Colonic mucosa (tissue), 4 donors: ENCODE data around the gene BRD4. TPM values are rescaled to one million over a fixed set of nuclear protein-coding genes. Genes with fewer than 3 reads are reported as not detected.

Source experiments
- DNase-seq: peaks from one replicate; pipeline ENCODE4 v3.0.0-alpha.2; 2020
- H3K27ac ChIP-seq: fragments of 200-600 bp; one replicate; pipeline ENCODE4 v1.8.0; 2021
- H3K27me3 ChIP-seq: fragments of 200-600 bp; one replicate; pipeline ENCODE4 v1.8.0; 2021
- H3K36me3 ChIP-seq: fragments of 200-600 bp; one replicate; pipeline ENCODE4 v1.8.0; 2021
- H3K4me1 ChIP-seq: fragments of 200-600 bp; one replicate; pipeline ENCODE4 v1.8.0; 2021; ENCODE audit warnings: mild to moderate bottlenecking
- H3K4me3 ChIP-seq: fragments of 200-600 bp; one replicate; pipeline ENCODE4 v1.8.0; 2021
- H3K9ac ChIP-seq, 2 donors: one replicate each; pipeline ENCODE4 v1.7.0; 2013; ENCODE audit warnings: control low read depth in 2 of 2, low read depth in 2 of 2, low read length in 2 of 2
- H3K9me3 ChIP-seq: fragments of 200-600 bp; one replicate; pipeline ENCODE4 v1.8.0; 2021
- CTCF ChIP-seq: fragments of 200-600 bp; IDR thresholded peaks from one replicate; pipeline ENCODE4 v1.8.0; 2022; ENCODE audit warnings: antibody characterized with exemption, mild to moderate bottlenecking
- intact Hi-C: fragments of 100-400 bp; cut with DNase I; formaldehyde crosslinking; loops from one replicate; pipeline ENCODE4 v1.14.1; 2022
- total RNA-seq, 2 donors: library from RNA; stranded (reverse); fragmentation: NEBNext Ultra II Directional in 1 of 2; extraction: Animal tissue kit (Norgen Biotek cat#: 25700) in 1 of 2; gene quantifications; one replicate each; pipeline ENCODE4 v1.2.1, GENCODE V29; 2021
- donor health status: healthy.
- donor health status: DM: no; HTN: no; CAD: no.
- donor health status: DM: no; HTN: no; CAD: no.

BRD4 gene
- total RNA-seq, 2 donors from 2014 or later = 67.2 to 82.7 TPM

- H3K9ac ChIP-seq = no peak overlapping the region
- no peak for DNase-seq
- H3K27me3 ChIP-seq = no peaks in the 10 kb centered on the region
- no peaks in the 10 kb centered on the region for H3K4me1 ChIP-seq
- H3K4me3 ChIP-seq = no peak overlapping the region
- H3K9me3 ChIP-seq = no peaks in the 10 kb centered on the region
- TF ChIP-seq CTCF = no peak
- H3K36me3 ChIP-seq = peaks cover 39% of the 10 kb centered on the region
- no peak overlapping the region for H3K27ac ChIP-seq
- intact Hi-C loops = loop anchor here (10.0 kb wide), 1 partner anchor 108 kb away; no protein-coding TSS in a partner anchor
Measured at GRCh38 chr19:15372470-15372869, 40.1 kb upstream of the BRD4 start.

- intact Hi-C loops = loop anchor here (10.0 kb wide), 1 partner anchor 107 kb away; no protein-coding TSS in a partner anchor
- no peaks in the 10 kb centered on the region for H3K9me3 ChIP-seq
- no peak for DNase-seq
Measured at GRCh38 chr19:15371786-15372380, 39.5 kb upstream of the BRD4 start.

GRCh38 chr19:15371119-15371518 lies 38.8 kb upstream of the BRD4 start:
- Histone ChIP-seq H3K9me3 (no peaks in the 10 kb centered on the region), H3K4me1 (no peaks in the 10 kb centered on the region), H3K4me3 (no peak overlapping the region), H3K9ac (no peak overlapping the region), H3K27ac (no peak overlapping the region), H3K36me3 (peaks cover 39% of the 10 kb centered on the region), H3K27me3 (no peaks in the 10 kb centered on the region)
- no peak for TF ChIP-seq CTCF
- intact Hi-C loops = loop anchor here (10.0 kb wide), 1 partner anchor 106 kb away; no protein-coding TSS in a partner anchor
- DNase-seq = no peak

More at GRCh38 chr19:15371786-15372380, 39.5 kb upstream of the BRD4 start:
- no peak overlapping the region for H3K4me3 ChIP-seq
- no peak for TF ChIP-seq CTCF
- H3K9ac ChIP-seq = no peak overlapping the region
- no peak overlapping the region for H3K27ac ChIP-seq
- H3K4me1 ChIP-seq = no peaks in the 10 kb centered on the region
- H3K27me3 ChIP-seq = no peaks in the 10 kb centered on the region
- peaks cover 39% of the 10 kb centered on the region for H3K36me3 ChIP-seq

GRCh38 chr19:15369594-15369891 lies 37.2 kb upstream of the BRD4 start:
- Histone ChIP-seq H3K36me3 (peaks cover 39% of the 10 kb centered on the region), H3K27ac (no peak overlapping the region), H3K27me3 (no peaks in the 10 kb centered on the region), H3K9me3 (no peaks in the 10 kb centered on the region), H3K4me3 (no peak overlapping the region), H3K9ac (no peak overlapping the region), H3K4me1 (no peaks in the 10 kb centered on the region)
- no peak for TF ChIP-seq CTCF
- no peak for DNase-seq
- intact Hi-C loops = no loop called here

- no peak for DNase-seq
- no peaks in the 10 kb centered on the region for H3K27me3 ChIP-seq
- no peak for TF ChIP-seq CTCF
- peaks cover 39% of the 10 kb centered on the region for H3K36me3 ChIP-seq
- H3K9ac ChIP-seq = no peak overlapping the region
- H3K4me1 ChIP-seq = no peaks in the 10 kb centered on the region
- no peaks in the 10 kb centered on the region for H3K9me3 ChIP-seq
- H3K4me3 ChIP-seq = no peak overlapping the region
- no peak overlapping the region for H3K27ac ChIP-seq
- intact Hi-C loops = no loop called here
Measured at GRCh38 chr19:15368798-15369593, 36.7 kb upstream of the BRD4 start.
